ENCODE data around the gene CSRNP3.
A peak's percentile ranks its signal among the peaks of the same experiment; 100 is the strongest.

CSRNP3 gene

DNA sequence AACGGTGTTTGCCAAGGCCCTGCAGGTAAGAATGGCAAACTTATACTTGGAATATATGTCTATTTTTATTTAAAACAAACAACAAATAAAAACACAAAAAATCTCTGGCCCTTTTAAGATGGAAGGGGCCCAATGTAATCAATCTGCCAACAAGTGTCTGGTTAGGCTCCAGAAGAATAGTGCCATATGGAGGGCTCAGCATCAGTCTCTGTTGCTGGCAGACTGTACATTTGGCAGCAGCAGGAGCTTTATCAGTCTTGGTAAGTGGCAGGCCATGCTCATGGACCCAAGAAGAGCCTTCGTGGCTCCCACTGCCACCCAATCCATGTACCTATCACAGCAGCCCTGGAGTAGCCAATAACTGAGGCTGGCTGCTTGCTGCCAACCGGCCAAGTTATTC is 223.4 kb downstream of the CSRNP3 start:
- no peak for DNase-seq

DNA sequence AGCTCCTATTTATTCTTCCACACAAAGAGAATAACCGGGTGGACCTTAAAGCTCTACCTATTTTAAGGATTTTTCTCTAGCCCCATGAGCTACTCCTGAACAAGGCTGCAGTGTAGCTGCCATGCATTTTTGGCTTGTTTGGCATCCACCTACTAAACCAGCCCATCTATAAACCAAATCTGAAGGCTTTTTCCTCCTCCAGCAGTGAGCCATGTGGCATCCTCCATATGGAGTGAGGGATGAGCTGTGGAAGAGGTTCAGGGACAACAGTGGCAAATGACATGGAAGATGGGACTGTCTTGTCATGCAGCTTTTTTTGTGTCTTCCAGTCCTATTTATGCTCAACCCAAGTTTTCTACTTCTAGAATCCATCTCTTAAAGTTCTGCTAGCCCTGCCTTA is 224.3 kb downstream of the CSRNP3 start:
- no peak for DNase-seq

DNA sequence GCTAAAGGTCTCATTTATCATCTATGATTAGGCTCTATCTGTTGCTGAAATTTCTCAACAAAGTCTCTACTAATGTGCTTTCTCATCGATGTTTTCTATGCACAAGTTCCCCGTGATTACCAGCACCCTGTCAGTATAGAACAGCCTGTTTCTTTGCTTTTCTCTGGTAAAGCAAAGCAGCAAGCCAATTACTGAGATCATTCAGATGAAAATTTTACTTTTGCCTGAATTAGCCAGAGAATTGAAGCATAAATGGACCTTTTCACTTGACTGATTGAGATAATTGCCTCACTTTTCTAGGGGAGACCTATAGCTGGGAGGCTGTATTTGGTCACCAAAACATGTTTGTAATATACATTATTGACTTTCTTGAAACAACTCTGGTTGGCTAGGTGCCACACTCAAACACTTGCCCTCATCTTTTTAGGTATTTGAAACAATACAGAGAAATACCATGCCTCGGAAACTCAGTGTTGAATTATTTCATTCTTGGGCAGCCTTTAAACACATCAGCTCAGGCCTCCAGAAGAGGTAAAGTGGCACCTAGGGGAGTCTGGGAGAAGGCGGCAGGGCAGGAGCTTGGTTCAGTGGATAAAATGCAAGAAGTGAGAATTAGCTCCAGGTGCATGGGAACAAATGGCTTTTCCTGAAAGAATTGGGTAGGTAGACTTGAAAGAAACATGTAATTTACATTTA is 228.4 kb downstream of the CSRNP3 start:
- no peak for DNase-seq

DNA sequence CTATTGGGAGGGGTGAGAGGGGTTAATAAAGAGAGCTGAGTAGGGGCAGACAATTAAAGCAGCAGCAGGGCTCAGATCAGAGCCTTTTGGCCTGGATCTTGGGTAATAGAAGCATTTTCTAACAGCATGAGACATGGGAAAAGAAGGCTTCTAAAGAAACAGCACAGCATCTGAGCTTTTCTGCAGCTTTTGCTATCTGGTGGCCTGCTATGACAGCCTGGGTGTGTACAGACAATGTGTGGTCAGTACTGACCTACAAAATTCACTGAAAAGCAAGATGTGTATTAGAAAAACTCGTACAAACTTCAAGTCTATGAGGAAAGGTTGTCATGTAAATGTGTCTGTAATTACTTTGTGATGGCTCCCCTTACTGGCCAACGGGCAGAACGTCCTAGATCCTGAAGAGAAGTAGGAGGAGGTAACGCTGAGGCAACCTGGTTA is 229.0 kb downstream of the CSRNP3 start:
- peak; percentile 6 for DNase-seq

DNA sequence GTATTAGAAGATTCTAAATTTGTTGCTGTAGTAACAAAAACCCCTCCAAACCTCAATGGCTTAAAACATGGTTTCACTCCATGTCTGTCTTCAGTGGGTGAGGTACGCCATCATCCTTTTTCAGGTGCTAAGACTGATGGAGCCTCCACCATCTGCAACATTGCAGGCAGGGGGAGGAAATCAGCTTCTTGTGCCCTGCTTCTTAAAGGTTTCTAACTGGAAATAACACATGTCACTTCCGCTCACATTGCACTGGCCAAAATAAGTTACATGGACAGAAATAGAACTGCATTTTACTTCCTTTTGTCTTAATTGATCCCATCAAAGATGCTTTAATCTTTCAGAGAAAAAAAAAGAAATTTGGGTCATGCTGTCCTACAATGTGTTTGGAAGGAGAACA is 230.4 kb downstream of the CSRNP3 start:
- DNase-seq = no peak

DNA sequence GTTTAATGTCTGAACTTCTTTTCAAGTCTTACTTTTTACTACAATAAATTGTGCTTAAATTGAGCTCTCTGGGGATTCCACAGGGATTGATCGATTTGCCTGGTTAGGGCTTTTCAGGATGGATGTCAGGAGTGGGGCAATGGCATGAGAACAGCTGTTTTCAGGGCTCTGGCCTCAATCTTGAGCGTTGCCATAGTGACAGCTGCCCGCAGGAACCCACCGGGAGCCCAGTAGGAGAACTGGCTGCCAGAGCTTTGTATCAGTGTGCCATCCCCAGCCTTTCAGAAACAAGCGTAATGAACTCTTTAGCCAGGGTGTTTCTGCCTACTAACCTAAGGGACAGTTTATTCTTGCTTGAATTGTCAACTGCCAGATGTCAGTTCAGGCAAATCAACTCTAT is 231.0 kb downstream of the CSRNP3 start:
- no peak for DNase-seq

DNA sequence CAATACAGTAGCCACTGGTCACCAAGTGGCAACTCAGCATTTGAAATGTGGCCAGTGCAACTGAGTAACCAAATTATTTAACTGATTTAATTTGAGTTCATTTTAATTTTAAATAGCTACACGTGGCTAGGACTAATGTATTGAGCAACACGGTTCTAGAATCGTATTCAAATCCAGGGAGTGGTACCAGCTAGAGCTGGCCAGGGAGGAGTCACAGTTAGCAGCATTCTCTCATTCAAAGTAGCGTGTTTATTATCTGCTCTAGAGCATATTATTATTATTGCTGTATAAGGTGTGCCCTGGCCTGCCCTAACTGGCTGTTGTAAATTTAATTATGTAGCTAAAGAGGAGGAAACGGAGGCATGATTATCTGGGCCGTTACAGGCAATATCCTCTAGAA is 231.6 kb downstream of the CSRNP3 start:
- no peak for DNase-seq

DNA sequence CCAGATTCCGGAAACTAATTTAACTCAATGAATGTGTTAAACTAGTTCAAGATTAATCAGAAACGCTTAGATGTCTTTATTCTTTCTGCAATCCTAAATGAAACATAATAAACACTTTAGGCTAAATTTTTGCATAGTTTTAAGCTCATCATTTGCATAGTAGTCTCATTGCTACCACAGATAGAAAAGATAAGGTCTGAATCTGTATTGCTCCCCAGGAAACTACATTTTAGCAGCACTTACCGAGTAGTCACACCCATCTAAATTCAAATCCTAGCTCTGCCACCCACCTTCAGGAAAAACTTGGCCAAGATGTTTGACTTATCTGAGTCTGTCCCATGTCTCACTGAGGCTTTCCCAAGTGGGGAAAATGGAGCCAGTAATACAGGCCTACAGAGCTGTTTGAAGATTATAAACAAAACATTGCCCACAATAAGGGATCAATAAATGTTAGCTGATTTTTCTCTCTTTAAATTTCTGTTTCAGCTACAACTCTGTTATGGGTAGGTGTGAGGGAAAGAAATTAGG is 237.5 kb downstream of the CSRNP3 start:
- DNase-seq = no peak

DNA sequence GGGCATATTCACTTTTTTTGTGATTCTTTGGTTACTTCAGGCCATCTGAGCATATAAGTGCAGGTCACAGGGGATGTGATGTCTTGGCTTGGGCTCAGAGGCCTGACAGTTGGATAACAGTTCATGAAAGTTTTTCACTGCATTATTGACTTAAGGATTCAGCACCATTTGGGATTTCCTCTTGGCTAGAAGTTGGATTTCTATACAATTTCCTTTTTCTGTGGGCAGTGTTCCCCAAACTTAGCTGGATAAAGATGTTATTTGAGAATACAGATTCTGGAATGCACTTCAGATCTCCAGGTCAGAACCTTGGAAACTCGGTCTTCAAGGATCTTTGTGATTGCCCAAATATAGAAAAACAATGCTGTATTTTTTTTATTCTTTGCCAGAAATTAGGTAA is 246.6 kb downstream of the CSRNP3 start:
- no peak for DNase-seq

DNA sequence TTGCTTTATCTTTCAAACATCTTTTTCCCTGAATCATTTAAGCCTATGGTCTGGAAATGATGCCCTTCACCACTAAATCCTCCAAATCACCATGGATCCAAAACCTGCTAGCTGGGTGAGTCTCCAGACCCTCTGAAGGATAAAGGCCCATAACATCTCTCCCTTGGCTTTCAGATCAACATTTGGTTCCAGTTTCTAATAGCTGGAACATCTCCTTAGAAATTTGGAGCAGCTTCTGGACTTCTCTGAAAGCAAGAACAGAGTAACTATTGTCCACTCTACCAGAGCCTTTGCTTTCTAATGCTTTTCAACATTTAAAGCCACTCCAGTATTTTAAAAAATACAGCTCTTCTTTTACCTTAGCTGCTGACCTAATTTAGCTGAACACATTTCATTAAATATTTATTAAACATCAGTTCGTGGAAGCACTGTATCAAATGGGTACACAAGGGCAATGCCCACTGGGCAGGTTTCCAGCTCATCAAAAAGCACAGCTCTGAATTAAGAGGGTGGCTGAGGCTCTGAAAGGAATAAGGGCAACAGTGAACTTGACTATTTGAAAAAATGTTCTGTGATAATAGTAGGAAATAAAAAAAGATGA is 249.2 kb downstream of the CSRNP3 start:
- DNase-seq = no peak

DNA sequence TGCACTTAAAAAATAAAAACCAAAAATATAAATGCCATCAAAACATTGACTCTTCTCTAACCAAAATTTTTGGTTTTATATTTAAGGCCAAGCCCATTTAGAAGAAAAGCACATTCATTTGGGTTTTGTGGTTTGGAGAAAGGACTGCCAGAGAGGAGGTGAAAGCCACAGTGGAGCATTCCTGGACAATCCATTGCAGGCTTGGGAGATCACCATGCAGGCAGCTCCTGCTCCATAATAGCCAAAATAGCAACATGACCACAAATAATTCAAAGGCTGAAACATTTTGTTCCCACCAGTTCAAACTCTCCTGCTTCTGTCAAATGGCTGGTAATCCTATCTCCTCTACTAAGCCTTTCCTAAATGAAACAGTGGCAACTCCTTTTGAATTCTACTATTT is 251.0 kb downstream of the CSRNP3 start:
- DNase-seq = no peak

DNA sequence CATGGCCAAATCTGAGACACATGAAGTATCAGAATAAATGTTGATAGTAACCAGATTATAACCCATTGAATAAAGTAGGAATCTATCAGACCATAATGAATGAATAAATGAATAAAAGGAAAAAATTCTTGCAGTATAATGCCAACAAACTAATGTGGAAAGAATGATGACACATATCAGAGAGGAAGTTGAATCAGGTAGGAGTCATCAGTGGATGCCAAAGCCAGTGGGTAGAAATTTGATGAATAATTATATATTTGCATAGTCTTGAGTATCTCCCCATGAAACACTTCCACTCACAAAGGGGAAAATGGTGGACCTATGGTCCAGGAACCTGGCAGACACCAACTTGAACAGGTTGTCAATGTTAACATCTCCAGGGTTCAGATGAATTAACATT is 255.9 kb downstream of the CSRNP3 start:
- no peak for DNase-seq

Data from CD4-positive, alpha-beta T cell treated with Interleukin-17A for 1 hour (primary cell).